ENCODE data around the gene ADD3.
A peak's percentile ranks its signal among the peaks of the same experiment; 100 is the strongest.

ADD3 gene

GRCh38 chr10:110007701-110008517 lies at the start of gene ADD3:
ADD3 (plus strand) TSS chr10:110007984; CDS start chr10:110100654, 92,670 bp downstream.
- peak; percentile 95 for DNase-seq
- peak; percentile 73 for ATAC-seq

- DNase-seq = no peak
- ATAC-seq = no peak
Observed at GRCh38 chr10:109958059-109958458, 49.7 kb upstream of the ADD3 start.

- ATAC-seq = no peak
- no peak for DNase-seq
Observed at GRCh38 chr10:109959259-109960145, 48.3 kb upstream of the ADD3 start.

- no peak for DNase-seq
- no peak for ATAC-seq
Observed at GRCh38 chr10:109960682-109961081, 47.1 kb upstream of the ADD3 start.

- ATAC-seq = no peak
- no peak for DNase-seq
Observed at GRCh38 chr10:109961174-109962001, 46.4 kb upstream of the ADD3 start.

- DNase-seq (no peak), ATAC-seq (no peak)
Observed at GRCh38 chr10:109962247-109962646, 45.5 kb upstream of the ADD3 start.

GRCh38 chr10:109963439-109963838 lies 44.3 kb upstream of the ADD3 start:
- no peak for DNase-seq
- ATAC-seq = no peak

GRCh38 chr10:109964318-109964717 lies 43.5 kb upstream of the ADD3 start:
- ATAC-seq = no peak
- no peak for DNase-seq

GRCh38 chr10:109966961-109967738 lies 40.6 kb upstream of the ADD3 start:
- no peak for DNase-seq
- ATAC-seq = no peak

GRCh38 chr10:109967739-109968088 lies 40.1 kb upstream of the ADD3 start:
- DNase-seq (no peak), ATAC-seq (no peak)

- ATAC-seq (no peak), DNase-seq (no peak)
Observed at GRCh38 chr10:109968953-109969759, 38.6 kb upstream of the ADD3 start.

- ATAC-seq (no peak), DNase-seq (no peak)
Observed at GRCh38 chr10:109969760-109970346, 37.9 kb upstream of the ADD3 start.

- no peak for ATAC-seq
- no peak for DNase-seq
Observed at GRCh38 chr10:109971634-109972033, 36.1 kb upstream of the ADD3 start.

- no peak for DNase-seq
- ATAC-seq = no peak
Observed at GRCh38 chr10:109972372-109973001, 35.3 kb upstream of the ADD3 start.

- DNase-seq (no peak), ATAC-seq (no peak)
Observed at GRCh38 chr10:109973326-109973829, 34.4 kb upstream of the ADD3 start.

GRCh38 chr10:109974504-109975191 lies 33.1 kb upstream of the ADD3 start:
- DNase-seq (no peak), ATAC-seq (no peak)

GRCh38 chr10:109975244-109976190 lies 32.3 kb upstream of the ADD3 start:
- ATAC-seq (no peak), DNase-seq (no peak)

- no peak for DNase-seq
- no peak for ATAC-seq
Observed at GRCh38 chr10:109976681-109977080, 31.1 kb upstream of the ADD3 start.
